ENCODE measurements around the gene PRKCE. TPM values are rescaled to one million over a fixed set of nuclear protein-coding genes. Genes with fewer than 3 reads are reported as not detected.

PRKCE gene
- total RNA-seq, 1 experiment from 2014 or later: 17.7 TPM

- Mint-ChIP-seq H3K4me3 (ENCODE audit: low read depth, unreplicated experiment) (no peak overlapping the region), H3K27ac (ENCODE audit: unreplicated experiment) (no peak overlapping the region), H3K27me3 (ENCODE audit: unreplicated experiment) (no peaks in the 10 kb centered on the region), H3K4me1 (ENCODE audit: low read depth, unreplicated experiment) (peaks cover 26% of the 10 kb centered on the region), H3K9me3 (ENCODE audit: low read depth, unreplicated experiment) (no peaks in the 10 kb centered on the region), H3K36me3 (ENCODE audit: insufficient read depth, unreplicated experiment) (peaks cover 18% of the 10 kb centered on the region)
- CTCF ChIA-PET: no interaction called here
- no peak for DNase-seq
- TF ChIP-seq CTCF (IDR thresholded peaks at IDR 0.05; ENCODE audit: unreplicated experiment): no peak
- intact Hi-C loops (cut with micrococcal nuclease; ENCODE audit: unreplicated experiment): no loop called here
- no TSS peak for BruUV-seq (replicated peaks)
These were observed 38.7 kb upstream of the PRKCE start for GRCh38 chr2:45612731-45613130.

GRCh38 chr2:45614330-45614729 lies 37.1 kb upstream of the PRKCE start:
- DNase-seq: no peak
- BruUV-seq (replicated peaks): no TSS peak
- H3K36me3 Mint-ChIP-seq (ENCODE audit: insufficient read depth, unreplicated experiment): peaks cover 18% of the 10 kb centered on the region
- intact Hi-C loops (cut with micrococcal nuclease; ENCODE audit: unreplicated experiment): no loop called here
- TF ChIP-seq CTCF (IDR thresholded peaks at IDR 0.05; ENCODE audit: unreplicated experiment): no peak
- no peak overlapping the region for H3K27ac Mint-ChIP-seq (ENCODE audit: unreplicated experiment)
- peaks cover 22% of the 10 kb centered on the region for H3K4me1 Mint-ChIP-seq (ENCODE audit: low read depth, unreplicated experiment)
- no peak overlapping the region for H3K4me3 Mint-ChIP-seq (ENCODE audit: low read depth, unreplicated experiment)
- no peaks in the 10 kb centered on the region for H3K27me3 Mint-ChIP-seq (ENCODE audit: unreplicated experiment)
- H3K9me3 Mint-ChIP-seq (ENCODE audit: low read depth, unreplicated experiment): no peaks in the 10 kb centered on the region
- CTCF ChIA-PET: no interaction called here

- Mint-ChIP-seq H3K27ac (ENCODE audit: unreplicated experiment) (no peak overlapping the region), H3K27me3 (ENCODE audit: unreplicated experiment) (no peaks in the 10 kb centered on the region), H3K36me3 (ENCODE audit: insufficient read depth, unreplicated experiment) (peaks cover 16% of the 10 kb centered on the region), H3K4me3 (ENCODE audit: low read depth, unreplicated experiment) (no peak overlapping the region), H3K4me1 (ENCODE audit: low read depth, unreplicated experiment) (peaks cover 15% of the 10 kb centered on the region), H3K9me3 (ENCODE audit: low read depth, unreplicated experiment) (no peaks in the 10 kb centered on the region)
- CTCF ChIA-PET: no interaction called here
- BruUV-seq (replicated peaks): no TSS peak
- TF ChIP-seq CTCF (IDR thresholded peaks at IDR 0.05; ENCODE audit: unreplicated experiment): no peak
- intact Hi-C loops (cut with micrococcal nuclease; ENCODE audit: unreplicated experiment): no loop called here
- DNase-seq: no peak
These were observed 36.5 kb upstream of the PRKCE start for GRCh38 chr2:45614871-45615415.

- Mint-ChIP-seq H3K4me1 (ENCODE audit: low read depth, unreplicated experiment) (peaks cover 8% of the 10 kb centered on the region), H3K4me3 (ENCODE audit: low read depth, unreplicated experiment) (no peak overlapping the region), H3K9me3 (ENCODE audit: low read depth, unreplicated experiment) (no peaks in the 10 kb centered on the region), H3K27ac (ENCODE audit: unreplicated experiment) (no peak overlapping the region), H3K36me3 (ENCODE audit: insufficient read depth, unreplicated experiment) (no peaks in the 10 kb centered on the region), H3K27me3 (ENCODE audit: unreplicated experiment) (no peaks in the 10 kb centered on the region)
- CTCF ChIA-PET: no interaction called here
- TF ChIP-seq CTCF (IDR thresholded peaks at IDR 0.05; ENCODE audit: unreplicated experiment): no peak
- intact Hi-C loops (cut with micrococcal nuclease; ENCODE audit: unreplicated experiment): no loop called here
- no TSS peak for BruUV-seq (replicated peaks)
- no peak for DNase-seq
These were observed 34.6 kb upstream of the PRKCE start for GRCh38 chr2:45616658-45617411.

Data from Calu3 (cell line).